ENCODE measurements around the gene HSF2BP. TPM values are rescaled to one million over a fixed set of nuclear protein-coding genes. Genes with fewer than 3 reads are reported as not detected.

Gene HSF2BP
- polyA plus RNA-seq, 1 donor (not counting 4 experiments of a cell fraction or from before 2014, with no cell fraction given), result 6.1 TPM

- Histone ChIP-seq H3K79me2 (ENCODE audit: control insufficient read depth, insufficient read depth, low read length) (peaks cover 39% of the 10 kb centered on the region), H3K4me3 (ENCODE audit: control insufficient read depth in 2 of 3, extremely low read depth in 1 of 3, insufficient read depth in 2 of 3, low read depth in 1 of 3, low read length in 3 of 3) (peak overlapping the region in 1 of 3 experiments; percentile 97), H3K4me2 (ENCODE audit: control insufficient read depth, extremely low read depth, insufficient read depth, low read depth, low read length) (peak overlapping the region; percentile 80), H2AFZ (ENCODE audit: control insufficient read depth, low read length) (peak overlapping the region; percentile 94), H3K4me1 (ENCODE audit: control insufficient read depth, extremely low read depth, insufficient read depth, low read length) (peaks cover 22% of the 10 kb centered on the region), H3K27me3 (ENCODE audit: control insufficient read depth, extremely low read depth, insufficient read depth, low read length) (no peaks in the 10 kb centered on the region), H3K36me3 (ENCODE audit: control insufficient read depth in 2 of 2, extremely low read depth in 1 of 2, insufficient read depth in 2 of 2, low read length in 2 of 2) (peaks cover 8 to 16% of the 10 kb centered on the region in 2 experiments), H3K27ac (ENCODE audit: control insufficient read depth, insufficient read depth, low read length) (no peak overlapping the region), H3K9me3 (ENCODE audit: control insufficient read depth, low read depth, low read length) (no peaks in the 10 kb centered on the region), H3K9me1 (ENCODE audit: control insufficient read depth, extremely low read depth, insufficient read depth, low read length) (peaks cover 2% of the 10 kb centered on the region), H3K9ac (ENCODE audit: control insufficient read depth, extremely low read depth, insufficient read depth, low read length) (peak overlapping the region; percentile 93), H4K20me1 (ENCODE audit: control insufficient read depth, extremely low read depth, insufficient read depth, low read length) (no peaks in the 10 kb centered on the region)
- FAIRE-seq (no peak), DNase-seq (ENCODE audit: low read depth, low spot score) (no peak)
- dilution Hi-C loops (cut with MboI; ENCODE audit: extremely low pct_ligation_motif_present, low sequenced_read_pairs), result no loop called here
- no peak for TF ChIP-seq CTCF (optimal IDR thresholded peaks at IDR 0.05 in 1 of 3, IDR thresholded peaks at IDR 0.05 in 1 of 3, conservative IDR thresholded peaks at IDR 0.05 in 1 of 3; ENCODE audit: extremely low read depth in 1 of 3, insufficient read depth in 2 of 3, low read length in 3 of 3)
- no peak for TF ChIP-seq EZH2 (IDR thresholded peaks at IDR 0.05; ENCODE audit: low read length)
These were observed 536 bp downstream of the HSF2BP start for GRCh38 chr21:43658769-43659135.

- no peaks in the 10 kb centered on the region for H3K27me3 ChIP-seq (ENCODE audit: control insufficient read depth, extremely low read depth, insufficient read depth, low read length)
- H3K79me2 ChIP-seq (ENCODE audit: control insufficient read depth, insufficient read depth, low read length), result peaks cover 38% of the 10 kb centered on the region
- no peaks in the 10 kb centered on the region for H4K20me1 ChIP-seq (ENCODE audit: control insufficient read depth, extremely low read depth, insufficient read depth, low read length)
- H2AFZ ChIP-seq (ENCODE audit: control insufficient read depth, low read length), result no peak overlapping the region
- dilution Hi-C loops (cut with MboI; ENCODE audit: extremely low pct_ligation_motif_present, low sequenced_read_pairs), result no loop called here
- H3K4me2 ChIP-seq (ENCODE audit: control insufficient read depth, extremely low read depth, insufficient read depth, low read depth, low read length), result no peak overlapping the region
- H3K9ac ChIP-seq (ENCODE audit: control insufficient read depth, extremely low read depth, insufficient read depth, low read length), result no peak overlapping the region
- peaks cover 22% of the 10 kb centered on the region for H3K4me1 ChIP-seq (ENCODE audit: control insufficient read depth, extremely low read depth, insufficient read depth, low read length)
- FAIRE-seq (no peak), DNase-seq (ENCODE audit: low read depth, low spot score) (no peak)
- H3K9me3 ChIP-seq (ENCODE audit: control insufficient read depth, low read depth, low read length), result no peaks in the 10 kb centered on the region
- TF ChIP-seq CTCF (optimal IDR thresholded peaks at IDR 0.05 in 1 of 3, IDR thresholded peaks at IDR 0.05 in 1 of 3, conservative IDR thresholded peaks at IDR 0.05 in 1 of 3; ENCODE audit: extremely low read depth in 1 of 3, insufficient read depth in 2 of 3, low read length in 3 of 3) (no peak), EZH2 (IDR thresholded peaks at IDR 0.05; ENCODE audit: low read length) (no peak)
- no peak overlapping the region for H3K27ac ChIP-seq (ENCODE audit: control insufficient read depth, insufficient read depth, low read length)
- peaks cover 8 to 16% of the 10 kb centered on the region in 2 experiments for H3K36me3 ChIP-seq (ENCODE audit: control insufficient read depth in 2 of 2, extremely low read depth in 1 of 2, insufficient read depth in 2 of 2, low read length in 2 of 2)
- no peak overlapping the region for H3K4me3 ChIP-seq (ENCODE audit: control insufficient read depth in 2 of 3, extremely low read depth in 1 of 3, insufficient read depth in 2 of 3, low read depth in 1 of 3, low read length in 3 of 3)
- H3K9me1 ChIP-seq (ENCODE audit: control insufficient read depth, extremely low read depth, insufficient read depth, low read length), result peaks cover 2% of the 10 kb centered on the region
These were observed 1.1 kb downstream of the HSF2BP start for GRCh38 chr21:43658088-43658741.
